Upper lobe of left lung (tissue), 6 donors: Measurements from ENCODE around the gene TSPOAP1. TPM values are rescaled to one million over a fixed set of nuclear protein-coding genes. Genes with fewer than 3 reads are reported as not detected.
A peak's percentile ranks its signal among the peaks of the same experiment; 100 is the strongest.

Source experiments
- ATAC-seq, 2 donors: fragments of 200-7000 bp; cut with Tn5 transposase; one replicate each; pipeline ENCODE4 v1.9.1; 2022; ENCODE audit warnings: mild to moderate bottlenecking in 2 of 2, moderate library complexity in 2 of 2; ENCODE audit not compliant: low FRiP score in 2 of 2
- DNase-seq, 2 donors: peaks; one replicate each; pipeline ENCODE4 v3.0.0-alpha.2; 2019 to 2020
- H3K27ac ChIP-seq, 4 donors: fragments of 200-600 bp; sonication (generic); one replicate each; pipeline ENCODE4 v1.5.1; 2016 to 2019
- H3K27me3 ChIP-seq, 4 donors: fragments of 200-600 bp; sonication (generic); one replicate each; pipeline ENCODE4 v1.5.1; 2017 to 2019
- H3K36me3 ChIP-seq, 4 donors: fragments of 200-600 bp; sonication (generic); one replicate each; pipeline ENCODE4 v1.5.1; 2016 to 2019
- H3K4me1 ChIP-seq, 4 donors: fragments of 200-600 bp; sonication (generic); one replicate each; pipeline ENCODE4 v1.5.1; 2018 to 2019
- H3K4me3 ChIP-seq, 4 donors: fragments of 200-600 bp; sonication (generic); one replicate each; pipeline ENCODE4 v1.5.1; 2017 to 2019; ENCODE audit warnings: mild to moderate bottlenecking in 2 of 4, moderate library complexity in 1 of 4
- H3K9me3 ChIP-seq, 4 donors: fragments of 200-600 bp; sonication (generic); one replicate each; pipeline ENCODE4 v1.5.1; 2018 to 2019
- EP300 ChIP-seq, 4 donors: sonication (generic); formaldehyde crosslinking; IDR thresholded peaks; one replicate each; pipeline ENCODE4 v1.5.1; 2017; ENCODE audit warnings: antibody characterized with exemption in 4 of 4, control low read depth in 2 of 4
- POLR2A ChIP-seq, 4 donors: fragments of 450-650 bp; IDR thresholded peaks; one replicate each; pipeline ENCODE4 v1.5.1; 2016 to 2017; ENCODE audit warnings: antibody characterized with exemption in 4 of 4, mild to moderate bottlenecking in 2 of 4
- POLR2AphosphoS5 ChIP-seq, 2 donors: sonication (generic); formaldehyde crosslinking; IDR thresholded peaks; one replicate each; pipeline ENCODE4 v1.5.1; 2017; ENCODE audit warnings: antibody characterized with exemption in 2 of 2
- WGBS, 2 donors: methylation state at CpG; one replicate each; pipeline ENCODE4 v1.1.5; 2017 to 2018; 5-methylcytosine and 5-hydroxymethylcytosine counted together
- total RNA-seq, 6 donors: library from RNA; depleted of rRNA in 4 of 6; stranded (reverse); fragments of >200 nt in 4 of 6; gene quantifications; one replicate each; pipeline versions ENCODE4 v1.1.0 to v1.2.1, GENCODE V29; 2016 to 2021
- TF ChIP-seq, protein P1 (sequence below), 6 experiments: fragments of 450-650 bp in 4 of 6; fragments of 200-600 bp in 2 of 6; sonication (generic) in 2 of 6; IDR thresholded peaks; one replicate each; pipeline ENCODE4 v1.5.1; 2016 to 2019; ENCODE audit warnings: antibody characterized with exemption in 6 of 6
- donor health status: DM: no; HTN: no; CAD: no; lungs with moderate emphysema.
- donor health status: DM: no; HTN: yes; CAD: no; lungs with severe emphysema.

The TSPOAP1 gene
- total RNA-seq, 6 donors from 2014 or later, result 14.0 to 50.3 (median 24.1) TPM

DNA sequence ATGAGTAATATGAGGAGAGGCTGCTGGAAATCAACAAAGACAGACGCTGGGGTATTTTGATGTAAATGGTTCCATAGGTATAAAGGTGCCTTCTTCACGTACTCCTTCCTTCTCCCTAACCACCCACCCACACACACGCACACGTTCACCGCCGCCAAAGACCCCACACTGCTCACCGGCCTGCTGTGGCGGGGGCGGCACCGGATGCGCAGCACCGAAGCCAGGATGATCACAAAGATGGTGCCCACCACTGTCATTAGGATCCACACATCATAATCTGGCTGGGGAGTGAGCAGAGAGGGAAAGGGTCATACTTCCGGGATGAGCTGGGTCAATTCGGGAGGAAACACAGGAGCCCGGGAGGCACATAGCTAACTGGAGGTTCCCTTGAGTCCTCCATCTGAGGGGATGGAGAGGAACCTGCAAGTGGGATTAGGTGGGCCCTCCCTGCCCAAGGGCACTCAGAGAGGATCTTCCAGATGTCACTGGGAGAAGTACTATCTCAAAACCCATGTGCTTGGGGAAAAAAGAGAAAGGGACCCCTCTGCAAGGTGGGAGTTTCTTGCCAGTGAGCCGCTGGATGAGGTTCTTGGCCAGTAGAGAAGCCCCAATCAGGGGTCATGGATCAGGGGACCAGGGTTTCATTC lies 33.9 kb upstream of the TSPOAP1 start:
- no peaks in the 10 kb centered on the region for H3K27me3 ChIP-seq
- TF ChIP-seq POLR2A (IDR thresholded peaks at IDR 0.05), result no peak
- TF ChIP-seq POLR2AphosphoS5 (IDR thresholded peaks at IDR 0.05), result no peak
- TF ChIP-seq, protein P1, sequence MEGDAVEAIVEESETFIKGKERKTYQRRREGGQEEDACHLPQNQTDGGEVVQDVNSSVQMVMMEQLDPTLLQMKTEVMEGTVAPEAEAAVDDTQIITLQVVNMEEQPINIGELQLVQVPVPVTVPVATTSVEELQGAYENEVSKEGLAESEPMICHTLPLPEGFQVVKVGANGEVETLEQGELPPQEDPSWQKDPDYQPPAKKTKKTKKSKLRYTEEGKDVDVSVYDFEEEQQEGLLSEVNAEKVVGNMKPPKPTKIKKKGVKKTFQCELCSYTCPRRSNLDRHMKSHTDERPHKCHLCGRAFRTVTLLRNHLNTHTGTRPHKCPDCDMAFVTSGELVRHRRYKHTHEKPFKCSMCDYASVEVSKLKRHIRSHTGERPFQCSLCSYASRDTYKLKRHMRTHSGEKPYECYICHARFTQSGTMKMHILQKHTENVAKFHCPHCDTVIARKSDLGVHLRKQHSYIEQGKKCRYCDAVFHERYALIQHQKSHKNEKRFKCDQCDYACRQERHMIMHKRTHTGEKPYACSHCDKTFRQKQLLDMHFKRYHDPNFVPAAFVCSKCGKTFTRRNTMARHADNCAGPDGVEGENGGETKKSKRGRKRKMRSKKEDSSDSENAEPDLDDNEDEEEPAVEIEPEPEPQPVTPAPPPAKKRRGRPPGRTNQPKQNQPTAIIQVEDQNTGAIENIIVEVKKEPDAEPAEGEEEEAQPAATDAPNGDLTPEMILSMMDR (IDR thresholded peaks at IDR 0.05), result no peak
- no peak for TF ChIP-seq EP300 (IDR thresholded peaks at IDR 0.05)
- DNase-seq (peak in 1 of 2 donors; percentile 34), ATAC-seq (no peak)
- WGBS, 2 donors, result 89 to 93% methylated on average over 16 of the region's 16 CpGs
- no peaks in the 10 kb centered on the region for H3K4me1 ChIP-seq
- no peak overlapping the region for H3K4me3 ChIP-seq
- no peak overlapping the region for H3K27ac ChIP-seq
- H3K9me3 ChIP-seq, result no peaks in the 10 kb centered on the region
- peaks cover 0 to 12% (median 5%) of the 10 kb centered on the region in 4 donors for H3K36me3 ChIP-seq

DNA sequence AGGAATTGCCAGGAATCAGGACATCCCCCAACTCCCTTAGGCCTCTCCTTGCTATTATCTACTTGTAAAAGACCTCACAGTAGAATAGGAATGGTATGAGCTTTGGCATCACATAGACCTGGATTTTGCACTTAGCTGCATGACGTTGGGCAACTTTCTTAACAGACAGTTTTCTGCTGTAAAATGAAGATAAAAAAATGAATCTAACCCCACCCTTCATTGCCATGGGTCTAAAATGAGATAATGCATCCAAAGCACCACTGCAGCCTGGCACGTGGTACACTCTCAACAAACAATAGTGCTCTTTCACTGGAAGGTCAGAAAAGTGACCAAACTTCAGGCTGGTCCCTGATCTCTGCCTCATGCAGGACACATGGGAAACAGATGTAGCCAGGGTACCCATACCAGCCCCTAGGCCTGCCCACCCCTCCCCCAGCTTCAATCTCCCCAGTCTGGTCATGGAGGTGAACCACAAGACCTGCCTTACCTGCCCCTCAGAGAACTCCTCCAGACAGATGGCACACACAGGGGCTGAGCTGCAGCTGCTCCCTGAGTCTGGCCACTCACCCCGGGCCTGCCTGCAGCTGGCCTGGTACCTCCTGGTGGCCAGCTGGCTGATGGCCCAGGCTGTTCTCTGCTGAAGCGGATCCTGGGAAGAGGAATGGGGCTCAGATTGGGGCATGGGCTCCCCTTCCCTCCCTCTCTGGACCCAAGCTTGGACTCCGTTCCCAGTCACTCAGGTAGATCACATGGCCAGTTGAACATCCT lies 31.9 kb upstream of the TSPOAP1 start:
- ATAC-seq (no peak), DNase-seq (no peak)
- WGBS, 2 donors, result 88 to 92% methylated on average over 3 to 4 of the region's 5 CpGs
- Histone ChIP-seq H3K27ac (no peak overlapping the region), H3K9me3 (no peaks in the 10 kb centered on the region), H3K36me3 (peaks cover 0 to 16% (median 5%) of the 10 kb centered on the region in 4 donors), H3K27me3 (no peaks in the 10 kb centered on the region), H3K4me1 (no peaks in the 10 kb centered on the region), H3K4me3 (no peak overlapping the region)
- TF ChIP-seq, protein P1 (IDR thresholded peaks at IDR 0.05), result no peak
- TF ChIP-seq POLR2AphosphoS5 (IDR thresholded peaks at IDR 0.05) (no peak), POLR2A (IDR thresholded peaks at IDR 0.05) (no peak), EP300 (IDR thresholded peaks at IDR 0.05) (no peak)

DNA sequence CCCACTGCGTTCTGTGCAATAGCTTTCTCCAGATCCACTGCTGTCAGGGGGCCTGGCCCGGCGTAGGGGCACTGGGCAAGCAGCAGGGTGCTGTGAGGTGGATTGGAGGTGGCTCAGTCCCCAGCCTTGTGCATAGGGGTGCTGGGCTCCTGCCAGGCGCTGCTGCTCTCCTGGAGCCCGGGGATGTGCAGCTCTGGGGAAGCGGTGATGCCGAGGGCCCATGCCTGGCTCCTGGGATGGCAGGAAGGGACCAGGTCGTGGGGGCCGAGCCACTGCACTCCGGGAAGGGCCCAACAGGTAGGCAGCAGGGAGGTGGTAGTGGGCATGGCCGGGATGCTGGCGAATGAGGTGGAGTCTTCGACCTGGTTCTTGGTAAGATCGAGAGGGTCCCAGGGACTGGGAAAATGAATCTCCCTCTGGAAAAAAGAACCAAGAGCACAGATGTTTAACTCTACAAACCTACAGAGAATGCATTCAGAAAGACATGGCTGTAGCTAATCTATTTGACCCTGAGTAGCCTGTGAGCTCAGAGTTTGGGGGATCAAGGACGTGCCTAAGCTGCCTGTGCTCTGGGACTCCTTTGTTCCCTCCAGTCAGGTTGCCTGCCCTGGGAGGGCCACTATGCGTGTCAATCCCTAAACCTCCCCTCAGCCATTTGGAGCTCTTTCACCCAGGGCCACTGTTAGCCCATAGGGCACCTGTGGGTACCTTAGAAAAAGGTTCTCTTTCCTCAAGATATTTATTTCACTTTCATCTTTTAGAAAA lies 30.0 kb upstream of the TSPOAP1 start:
- Histone ChIP-seq H3K9me3 (no peaks in the 10 kb centered on the region), H3K27ac (no peak overlapping the region), H3K27me3 (no peaks in the 10 kb centered on the region), H3K4me1 (no peaks in the 10 kb centered on the region), H3K36me3 (peaks cover 0 to 16% (median 5%) of the 10 kb centered on the region in 4 donors), H3K4me3 (no peak overlapping the region)
- TF ChIP-seq POLR2AphosphoS5 (IDR thresholded peaks at IDR 0.05) (no peak), POLR2A (IDR thresholded peaks at IDR 0.05) (no peak), EP300 (IDR thresholded peaks at IDR 0.05) (no peak)
- TF ChIP-seq, protein P1 (IDR thresholded peaks at IDR 0.05), result no peak
- peak in 1 of 2 donors; percentile 75 for DNase-seq
- WGBS, 2 donors, result 81 to 93% methylated on average over 9 to 16 of the region's 16 CpGs
- no peak for ATAC-seq

DNA sequence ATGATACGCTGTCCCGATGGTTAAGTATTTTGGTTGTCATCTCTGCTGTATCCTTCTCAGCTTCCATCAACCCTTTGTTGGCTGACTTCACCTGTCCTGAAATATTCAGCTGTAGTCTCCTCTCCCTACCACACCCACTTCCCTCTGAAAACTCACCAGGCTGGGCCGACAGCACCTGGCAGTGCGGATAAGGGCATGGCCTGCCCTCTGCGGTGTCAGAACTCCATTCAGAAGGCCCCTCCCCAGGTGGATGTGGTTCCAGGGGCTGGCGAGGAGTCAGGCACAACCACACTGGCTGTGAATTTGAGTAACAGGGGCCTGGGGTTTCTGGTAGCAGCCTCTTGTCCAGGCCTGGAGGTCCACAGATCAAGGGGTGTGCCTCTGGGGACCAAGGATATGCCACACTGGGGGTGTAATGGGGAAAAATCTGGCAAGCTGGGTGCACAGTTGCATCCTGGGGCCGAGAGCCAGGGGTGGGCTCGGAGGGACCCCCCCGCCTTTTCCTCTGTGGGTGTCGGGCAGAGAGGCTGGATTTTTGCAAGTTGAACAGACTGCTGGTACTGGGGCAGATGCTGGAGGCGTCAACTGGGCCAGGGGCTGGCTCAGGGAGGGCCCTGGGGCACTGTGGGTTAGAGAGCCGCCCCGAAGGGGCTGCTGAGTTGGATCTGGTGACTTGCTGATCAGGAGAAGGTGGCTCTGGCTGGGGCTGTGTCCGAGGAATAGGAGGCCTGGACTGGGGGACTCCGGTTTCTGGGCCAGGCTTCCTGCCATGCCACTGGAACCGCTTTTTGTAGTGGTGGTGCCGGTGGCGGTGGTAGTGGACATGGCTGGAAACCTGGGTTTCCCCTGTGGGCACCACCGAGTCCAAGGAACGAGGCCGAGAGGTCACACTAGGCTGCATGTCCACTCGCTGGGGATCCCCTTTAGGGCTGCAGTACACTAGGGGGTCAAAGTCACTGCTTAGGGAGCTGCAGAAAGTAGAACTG lies 29.0 kb upstream of the TSPOAP1 start:
- peaks cover 0 to 16% (median 5%) of the 10 kb centered on the region in 4 donors for H3K36me3 ChIP-seq
- WGBS, 2 donors, result 91 to 94% methylated on average over 12 to 22 of the region's 22 CpGs
- ATAC-seq (no peak), DNase-seq (peak in 1 of 2 donors; percentile 52)
- no peaks in the 10 kb centered on the region for H3K9me3 ChIP-seq
- H3K27me3 ChIP-seq, result no peaks in the 10 kb centered on the region
- no peak overlapping the region for H3K4me3 ChIP-seq
- no peak overlapping the region for H3K27ac ChIP-seq
- TF ChIP-seq, protein P1 (IDR thresholded peaks at IDR 0.05), result no peak
- TF ChIP-seq POLR2A (IDR thresholded peaks at IDR 0.05) (no peak), POLR2AphosphoS5 (IDR thresholded peaks at IDR 0.05) (no peak), EP300 (IDR thresholded peaks at IDR 0.05) (no peak)
- peaks cover 4 to 8% (median 8%) of the 10 kb centered on the region in 4 donors for H3K4me1 ChIP-seq
